Glutamatergic neuron (in vitro differentiated cells): ENCODE data around the gene LBX2. TPM values are rescaled to one million over a fixed set of nuclear protein-coding genes. Genes with fewer than 3 reads are reported as not detected.

Experiments
- DNase-seq: peaks from one replicate; pipeline ENCODE4 v3.0.0; 2022
- H3K27ac Mint-ChIP-seq: one replicate; pipeline ENCODE4 v1.8.0; 2020; ENCODE audit warnings: mild to moderate bottlenecking, mixed read lengths, inconsistent platforms; ENCODE audit not compliant: unreplicated experiment
- H3K27me3 Mint-ChIP-seq: one replicate; pipeline ENCODE4 v1.8.0; 2020; ENCODE audit warnings: mild to moderate bottlenecking, moderate library complexity, mixed read lengths, inconsistent platforms; ENCODE audit not compliant: unreplicated experiment
- H3K36me3 Mint-ChIP-seq: one replicate; pipeline ENCODE4 v1.8.0; 2020; ENCODE audit warnings: mild to moderate bottlenecking, mixed read lengths, inconsistent platforms; ENCODE audit not compliant: unreplicated experiment
- H3K4me1 Mint-ChIP-seq: one replicate; pipeline ENCODE4 v1.8.0; 2020; ENCODE audit warnings: mild to moderate bottlenecking, low read depth, mixed read lengths, inconsistent platforms; ENCODE audit not compliant: unreplicated experiment
- H3K4me3 Mint-ChIP-seq: one replicate; pipeline ENCODE4 v1.8.0; 2020; ENCODE audit warnings: mild to moderate bottlenecking, mixed read lengths, inconsistent platforms; ENCODE audit not compliant: unreplicated experiment
- H3K9me3 Mint-ChIP-seq: one replicate; pipeline ENCODE4 v1.8.0; 2020; ENCODE audit warnings: mild to moderate bottlenecking, moderate library complexity, mixed read lengths, inconsistent platforms; ENCODE audit not compliant: unreplicated experiment
- long read RNA-seq: library from polyadenylated mRNA; unstranded; transcript quantifications from one replicate; pipeline ENCODE4 v2.0.0, GENCODE V29; 2020; ENCODE audit not compliant: unreplicated experiment
- total RNA-seq: library from RNA; stranded (reverse); fragmentation: NEBNext Ultra II Directional; extraction: Animal tissue kit (Norgen Biotek cat#: 25700); gene quantifications from one replicate; pipeline ENCODE4 v1.2.1, GENCODE V29; 2021; ENCODE audit not compliant: unreplicated experiment
- TF ChIP-seq, protein P1 (sequence below): fragments of 200-600 bp; sonication (generic); IDR thresholded peaks from one replicate; pipeline ENCODE4 v1.5.0; 2021; ENCODE audit not compliant: partially characterized antibody, unreplicated experiment

The LBX2 gene, protein sequence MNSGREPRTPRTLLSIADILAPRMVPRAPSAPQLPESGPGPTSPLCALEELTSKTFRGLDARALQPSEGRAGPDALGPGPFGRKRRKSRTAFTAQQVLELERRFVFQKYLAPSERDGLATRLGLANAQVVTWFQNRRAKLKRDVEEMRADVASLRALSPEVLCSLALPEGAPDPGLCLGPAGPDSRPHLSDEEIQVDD
- total RNA-seq = 0.96 TPM
- long read RNA-seq, partial matches to known transcripts = 0 of 2 reads
- long read RNA-seq, other reads (novel, unspliced or antisense) = 2 of 2 reads

DNA sequence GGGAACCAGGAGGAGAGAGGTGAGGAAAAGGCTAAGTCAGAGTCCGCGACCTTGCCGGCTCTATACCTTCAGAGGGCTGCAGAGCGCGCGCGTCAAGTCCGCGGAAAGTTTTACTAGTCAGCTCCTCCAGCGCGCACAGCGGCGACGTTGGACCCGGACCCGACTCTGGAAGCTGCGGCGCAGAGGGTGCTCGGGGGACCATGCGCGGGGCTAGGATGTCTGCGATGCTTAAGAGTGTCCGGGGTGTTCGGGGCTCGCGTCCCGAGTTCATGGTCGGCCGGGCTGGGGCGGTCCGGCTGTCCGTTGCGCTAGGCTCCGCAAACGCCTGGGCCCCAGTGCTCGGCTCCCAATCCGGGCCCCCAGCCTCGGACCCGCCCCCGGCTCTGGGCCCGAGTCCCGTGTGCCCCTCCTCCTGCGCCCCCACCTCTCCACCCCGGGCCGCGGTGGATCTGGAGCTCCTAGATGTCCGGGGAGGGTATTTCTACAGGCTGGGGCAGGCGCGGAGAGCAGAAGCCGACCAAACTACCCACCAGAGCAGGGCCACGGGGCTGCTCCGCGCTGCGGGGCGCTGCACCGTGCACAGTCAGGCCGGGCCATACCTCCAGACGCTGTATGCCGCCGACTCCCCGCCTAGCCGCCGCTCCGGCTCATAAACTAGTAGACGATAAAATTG is at the start of gene LBX2:
Gene LBX2, minus strand, starts transcription at position 337 of the 673 bp plus-strand sequence. Its CDS starts 66 bp downstream, at position 271.
- peaks cover 31% of the 10 kb centered on the region for H3K27me3 Mint-ChIP-seq
- peaks cover 15% of the 10 kb centered on the region for H3K4me1 Mint-ChIP-seq
- peak; percentile 26 for DNase-seq
- H3K9me3 Mint-ChIP-seq = peaks cover 8% of the 10 kb centered on the region
- TF ChIP-seq, protein P1, sequence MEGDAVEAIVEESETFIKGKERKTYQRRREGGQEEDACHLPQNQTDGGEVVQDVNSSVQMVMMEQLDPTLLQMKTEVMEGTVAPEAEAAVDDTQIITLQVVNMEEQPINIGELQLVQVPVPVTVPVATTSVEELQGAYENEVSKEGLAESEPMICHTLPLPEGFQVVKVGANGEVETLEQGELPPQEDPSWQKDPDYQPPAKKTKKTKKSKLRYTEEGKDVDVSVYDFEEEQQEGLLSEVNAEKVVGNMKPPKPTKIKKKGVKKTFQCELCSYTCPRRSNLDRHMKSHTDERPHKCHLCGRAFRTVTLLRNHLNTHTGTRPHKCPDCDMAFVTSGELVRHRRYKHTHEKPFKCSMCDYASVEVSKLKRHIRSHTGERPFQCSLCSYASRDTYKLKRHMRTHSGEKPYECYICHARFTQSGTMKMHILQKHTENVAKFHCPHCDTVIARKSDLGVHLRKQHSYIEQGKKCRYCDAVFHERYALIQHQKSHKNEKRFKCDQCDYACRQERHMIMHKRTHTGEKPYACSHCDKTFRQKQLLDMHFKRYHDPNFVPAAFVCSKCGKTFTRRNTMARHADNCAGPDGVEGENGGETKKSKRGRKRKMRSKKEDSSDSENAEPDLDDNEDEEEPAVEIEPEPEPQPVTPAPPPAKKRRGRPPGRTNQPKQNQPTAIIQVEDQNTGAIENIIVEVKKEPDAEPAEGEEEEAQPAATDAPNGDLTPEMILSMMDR = no peak
- H3K36me3 Mint-ChIP-seq = peaks cover 12% of the 10 kb centered on the region
- H3K27ac Mint-ChIP-seq = peak within 1 kb of the TSS; percentile 22
- H3K4me3 Mint-ChIP-seq = peak within 1 kb of the TSS; percentile 86

DNA sequence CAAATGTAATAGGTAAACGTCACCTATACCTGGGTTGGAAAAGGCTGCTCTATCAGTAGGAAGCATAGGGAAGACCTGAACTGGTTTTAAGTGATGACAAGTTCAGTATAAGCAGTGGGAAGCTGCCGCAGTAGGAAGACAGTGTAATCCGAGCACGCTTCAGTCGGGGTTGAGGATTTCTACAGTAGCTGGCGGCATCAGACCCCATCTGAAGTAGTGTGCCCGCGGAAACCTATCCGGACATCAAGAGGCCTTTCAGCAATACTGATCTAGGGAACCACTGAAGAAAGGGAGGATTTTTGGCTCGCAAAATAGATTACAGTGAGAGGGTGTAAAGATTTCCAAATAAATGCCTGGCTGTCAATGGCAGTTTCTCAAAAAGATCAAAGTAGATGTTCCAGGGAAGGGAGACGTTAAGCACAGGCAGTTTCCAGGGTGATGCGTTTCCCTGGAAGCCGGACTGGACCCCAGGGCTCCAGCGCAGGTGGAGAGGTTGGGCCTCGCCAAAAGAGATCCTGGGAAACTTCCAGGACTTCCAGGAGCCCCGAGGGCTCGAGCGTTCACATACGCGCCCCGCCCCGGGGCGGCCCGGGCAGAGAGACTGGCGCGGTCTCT is 49.0 kb upstream of the LBX2 start:
- no peak for DNase-seq
- TF ChIP-seq, protein P1 = no peak
- H3K9me3 Mint-ChIP-seq = peaks cover 17% of the 10 kb centered on the region
- H3K27ac Mint-ChIP-seq = peak overlapping the region; percentile 92
- peaks cover 42% of the 10 kb centered on the region for H3K4me1 Mint-ChIP-seq
- H3K27me3 Mint-ChIP-seq = peaks cover 31% of the 10 kb centered on the region
- peak overlapping the region; percentile 88 for H3K4me3 Mint-ChIP-seq
- H3K36me3 Mint-ChIP-seq = peaks cover 9% of the 10 kb centered on the region

DNA sequence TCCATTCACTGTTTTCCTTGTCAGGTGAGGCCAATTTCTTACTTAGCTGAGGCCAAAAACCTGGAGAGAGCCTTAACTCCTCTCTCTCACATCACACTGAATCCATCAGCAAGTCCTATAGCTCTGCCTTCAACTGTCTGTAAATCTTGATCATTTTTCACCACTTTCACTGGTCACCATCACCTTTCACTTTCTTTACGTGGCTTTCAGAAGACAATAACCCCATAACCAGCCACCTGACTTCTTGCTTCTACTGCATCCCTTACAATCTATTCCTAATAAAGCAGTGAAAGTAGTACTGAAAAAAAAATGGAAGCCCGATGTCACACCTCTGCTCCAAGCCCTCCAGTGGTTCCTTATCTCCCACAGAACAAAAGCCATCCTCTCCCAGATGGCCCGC is 46.6 kb upstream of the LBX2 start:
- Mint-ChIP-seq H3K9me3 (peaks cover 12% of the 10 kb centered on the region), H3K27me3 (peaks cover 18% of the 10 kb centered on the region), H3K4me3 (peak overlapping the region; percentile 23)

DNA sequence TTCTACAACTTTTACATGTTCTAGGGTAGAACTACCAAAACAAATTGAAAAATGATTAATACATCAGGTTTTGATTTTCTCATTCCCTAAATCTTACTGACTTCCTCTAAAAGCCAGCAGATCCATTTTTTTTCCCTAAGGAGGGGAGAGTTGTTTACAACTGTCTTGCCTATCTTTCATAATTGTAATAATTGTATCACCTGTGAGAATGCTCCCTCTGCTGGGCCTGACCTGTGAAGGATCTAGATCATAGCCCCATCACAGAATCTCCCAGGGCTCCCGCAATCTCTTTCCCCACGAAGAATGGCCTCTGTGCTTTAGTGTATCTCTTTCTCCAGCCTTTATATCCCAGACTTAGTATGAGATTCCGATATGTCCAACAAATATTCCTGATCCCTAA is 45.2 kb upstream of the LBX2 start:
- H3K27me3 Mint-ChIP-seq = peaks cover 11% of the 10 kb centered on the region
- peaks cover 6% of the 10 kb centered on the region for H3K36me3 Mint-ChIP-seq
- H3K4me1 Mint-ChIP-seq = peaks cover 16% of the 10 kb centered on the region
- peaks cover 12% of the 10 kb centered on the region for H3K9me3 Mint-ChIP-seq
- TF ChIP-seq, protein P1 = no peak
- no peak overlapping the region for H3K4me3 Mint-ChIP-seq
- no peak overlapping the region for H3K27ac Mint-ChIP-seq
- no peak for DNase-seq

More for the DNA sequence above, 46.6 kb upstream of the LBX2 start:
- Mint-ChIP-seq H3K27ac (no peak overlapping the region), H3K36me3 (peaks cover 6% of the 10 kb centered on the region), H3K4me1 (peaks cover 27% of the 10 kb centered on the region)
- no peak for DNase-seq
- TF ChIP-seq, protein P1 = no peak
